Breast epithelium (tissue), 4 donors: ENCODE data around the gene WBP2NL. TPM values are rescaled to one million over a fixed set of nuclear protein-coding genes. Genes with fewer than 3 reads are reported as not detected.

Source experiments
- DNase-seq, 2 donors: peaks; one replicate each; pipeline ENCODE4 v3.0.0-alpha.2; 2019; ENCODE audit warnings: low spot score in 2 of 2
- H3K27ac ChIP-seq, 2 donors: fragments of 200-600 bp; sonication (generic) in 1 of 2; one replicate each; pipeline ENCODE4 v1.5.1; 2016 to 2019; ENCODE audit warnings: mild to moderate bottlenecking in 1 of 2
- H3K27me3 ChIP-seq, 2 donors: fragments of 200-600 bp; sonication (generic) in 1 of 2; one replicate each; pipeline versions ENCODE4 v1.5.1 to v1.6.0; 2017 to 2019; ENCODE audit warnings: control low read depth in 1 of 2, mild to moderate bottlenecking in 1 of 2
- H3K36me3 ChIP-seq: fragments of 200-600 bp; one replicate; pipeline ENCODE4 v1.5.1; 2019
- H3K4me1 ChIP-seq, 2 donors: fragments of 200-600 bp; sonication (generic); one replicate each; pipeline ENCODE4 v1.5.1; 2016 to 2019; ENCODE audit warnings: control low read depth in 1 of 2
- H3K4me3 ChIP-seq, 3 donors: fragments of 200-600 bp; sonication (generic); 1 replicate in 2 of 3; 2 replicates in 1 of 3; pipeline ENCODE4 v1.5.1; 2016 to 2019; ENCODE audit warnings: mild to moderate bottlenecking in 3 of 3, moderate library complexity in 2 of 3
- H3K9me3 ChIP-seq, 2 donors: fragments of 200-600 bp; sonication (generic) in 1 of 2; one replicate each; pipeline ENCODE4 v1.5.1; 2016 to 2019; ENCODE audit warnings: control low read depth in 1 of 2
- POLR2A ChIP-seq: fragments of 450-650 bp; IDR thresholded peaks from one replicate; pipeline ENCODE4 v1.6.1; 2016; ENCODE audit warnings: antibody characterized with exemption, mild to moderate bottlenecking, moderate library complexity
- POLR2AphosphoS5 ChIP-seq, 3 donors: sonication (generic); formaldehyde crosslinking; IDR thresholded peaks; one replicate each; pipeline ENCODE4 v1.6.1; 2017; ENCODE audit warnings: antibody characterized with exemption in 3 of 3
- intact Hi-C: fragments of 100-400 bp; cut with DNase I; formaldehyde crosslinking; loops from one replicate; pipeline ENCODE4 v1.15.1; 2023; ENCODE audit warnings: low total_unique reads
- total RNA-seq, 3 donors: library from RNA; depleted of rRNA; stranded (reverse); fragments of >200 nt; gene quantifications; one replicate each; pipeline ENCODE4 v1.1.0, GENCODE V29; 2016
- TF ChIP-seq, protein P1 (sequence below), 3 donors: fragments of 450-650 bp; IDR thresholded peaks; one replicate each; pipeline ENCODE4 v1.5.1; 2016 to 2017; ENCODE audit warnings: antibody characterized with exemption in 3 of 3, mild to moderate bottlenecking in 3 of 3, moderate library complexity in 3 of 3

WBP2NL gene
- total RNA-seq, 3 donors from 2014 or later = 0.96 to 12.3 (median 2.0) TPM

GRCh38 chr22:42062506-42063170 lies 64.0 kb downstream of the WBP2NL start:
- no peak for DNase-seq
- no peaks in the 10 kb centered on the region for H3K9me3 ChIP-seq
- intact Hi-C loops = no loop called here
- H3K27ac ChIP-seq = no peak overlapping the region
- H3K27me3 ChIP-seq = no peaks in the 10 kb centered on the region
- H3K36me3 ChIP-seq = no peaks in the 10 kb centered on the region
- H3K4me1 ChIP-seq = no peaks in the 10 kb centered on the region
- TF ChIP-seq POLR2AphosphoS5 (IDR thresholded peaks at IDR 0.05) (no peak), POLR2A (no peak)
- TF ChIP-seq, protein P1, sequence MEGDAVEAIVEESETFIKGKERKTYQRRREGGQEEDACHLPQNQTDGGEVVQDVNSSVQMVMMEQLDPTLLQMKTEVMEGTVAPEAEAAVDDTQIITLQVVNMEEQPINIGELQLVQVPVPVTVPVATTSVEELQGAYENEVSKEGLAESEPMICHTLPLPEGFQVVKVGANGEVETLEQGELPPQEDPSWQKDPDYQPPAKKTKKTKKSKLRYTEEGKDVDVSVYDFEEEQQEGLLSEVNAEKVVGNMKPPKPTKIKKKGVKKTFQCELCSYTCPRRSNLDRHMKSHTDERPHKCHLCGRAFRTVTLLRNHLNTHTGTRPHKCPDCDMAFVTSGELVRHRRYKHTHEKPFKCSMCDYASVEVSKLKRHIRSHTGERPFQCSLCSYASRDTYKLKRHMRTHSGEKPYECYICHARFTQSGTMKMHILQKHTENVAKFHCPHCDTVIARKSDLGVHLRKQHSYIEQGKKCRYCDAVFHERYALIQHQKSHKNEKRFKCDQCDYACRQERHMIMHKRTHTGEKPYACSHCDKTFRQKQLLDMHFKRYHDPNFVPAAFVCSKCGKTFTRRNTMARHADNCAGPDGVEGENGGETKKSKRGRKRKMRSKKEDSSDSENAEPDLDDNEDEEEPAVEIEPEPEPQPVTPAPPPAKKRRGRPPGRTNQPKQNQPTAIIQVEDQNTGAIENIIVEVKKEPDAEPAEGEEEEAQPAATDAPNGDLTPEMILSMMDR (IDR thresholded peaks at IDR 0.05) = no peak
- H3K4me3 ChIP-seq = no peak overlapping the region

DNA sequence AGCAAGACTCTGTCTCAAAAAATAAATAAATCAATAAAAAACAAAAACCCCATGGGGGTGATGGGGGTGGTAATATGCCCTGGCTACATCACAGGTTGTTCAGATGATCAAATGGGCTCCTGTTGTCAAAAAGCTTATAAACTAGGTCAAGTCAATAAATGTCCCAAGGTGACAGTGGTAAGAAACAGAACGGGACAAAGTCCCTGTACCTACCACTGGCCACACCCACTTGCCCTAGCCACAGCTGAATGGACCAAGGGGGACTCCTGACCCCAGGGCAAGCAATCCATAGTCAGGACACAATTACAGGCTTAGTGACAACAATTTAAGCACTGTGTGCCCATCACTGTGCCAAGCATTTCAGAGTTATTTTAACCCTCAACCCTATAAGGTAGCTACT lies 66.0 kb downstream of the WBP2NL start:
- peaks cover 0 to under 1% of the 10 kb centered on the region in 2 donors for H3K4me1 ChIP-seq
- no peaks in the 10 kb centered on the region for H3K36me3 ChIP-seq
- no peaks in the 10 kb centered on the region for H3K9me3 ChIP-seq
- H3K4me3 ChIP-seq = no peak overlapping the region
- no peaks in the 10 kb centered on the region for H3K27me3 ChIP-seq
- no peak for TF ChIP-seq POLR2AphosphoS5 (IDR thresholded peaks at IDR 0.05)
- TF ChIP-seq, protein P1 (IDR thresholded peaks at IDR 0.05) = no peak
- no peak for TF ChIP-seq POLR2A
- no peak for DNase-seq
- intact Hi-C loops = no loop called here
- H3K27ac ChIP-seq = no peak overlapping the region

DNA sequence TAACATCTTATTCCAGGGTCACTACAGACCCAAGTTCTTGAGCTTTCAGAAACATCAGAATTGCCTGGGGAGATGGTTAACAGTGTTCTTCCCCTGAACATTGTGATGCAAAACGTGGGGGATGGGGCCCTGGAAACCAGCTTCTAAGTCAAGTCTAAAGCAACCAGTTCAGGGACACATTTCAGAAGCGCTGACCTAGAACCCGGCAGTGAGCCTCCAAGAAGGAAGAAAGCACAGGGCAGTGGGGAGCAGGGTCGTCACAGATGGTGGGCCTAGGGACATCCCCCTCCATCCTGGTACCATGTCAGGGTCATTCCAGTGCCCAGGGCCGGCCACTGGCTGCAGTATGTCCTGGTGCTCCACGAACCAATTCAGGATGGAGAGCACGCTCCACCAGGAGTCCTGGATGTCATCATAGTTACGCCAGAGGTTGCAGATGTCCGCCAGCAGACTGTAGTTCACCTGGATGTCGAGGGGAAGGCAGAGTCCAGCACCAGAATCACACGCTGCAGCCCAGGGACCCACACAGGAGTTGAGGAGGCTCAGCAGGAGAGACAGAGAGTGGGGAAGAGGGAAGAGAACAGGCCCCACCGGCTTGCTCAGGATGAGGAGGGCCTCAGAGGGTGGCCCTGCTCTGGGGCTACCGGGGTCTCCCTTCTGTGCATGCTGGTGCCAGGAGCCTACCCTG lies 67.0 kb downstream of the WBP2NL start:
- no peaks in the 10 kb centered on the region for H3K27me3 ChIP-seq
- H3K9me3 ChIP-seq = no peaks in the 10 kb centered on the region
- H3K36me3 ChIP-seq = no peaks in the 10 kb centered on the region
- intact Hi-C loops = no loop called here
- DNase-seq = no peak
- H3K4me1 ChIP-seq = peaks cover 0 to 4% of the 10 kb centered on the region in 2 donors
- no peak overlapping the region for H3K4me3 ChIP-seq
- H3K27ac ChIP-seq = no peak overlapping the region
- no peak for TF ChIP-seq POLR2A
- no peak for TF ChIP-seq POLR2AphosphoS5 (IDR thresholded peaks at IDR 0.05)
- TF ChIP-seq, protein P1 (IDR thresholded peaks at IDR 0.05) = no peak

DNA sequence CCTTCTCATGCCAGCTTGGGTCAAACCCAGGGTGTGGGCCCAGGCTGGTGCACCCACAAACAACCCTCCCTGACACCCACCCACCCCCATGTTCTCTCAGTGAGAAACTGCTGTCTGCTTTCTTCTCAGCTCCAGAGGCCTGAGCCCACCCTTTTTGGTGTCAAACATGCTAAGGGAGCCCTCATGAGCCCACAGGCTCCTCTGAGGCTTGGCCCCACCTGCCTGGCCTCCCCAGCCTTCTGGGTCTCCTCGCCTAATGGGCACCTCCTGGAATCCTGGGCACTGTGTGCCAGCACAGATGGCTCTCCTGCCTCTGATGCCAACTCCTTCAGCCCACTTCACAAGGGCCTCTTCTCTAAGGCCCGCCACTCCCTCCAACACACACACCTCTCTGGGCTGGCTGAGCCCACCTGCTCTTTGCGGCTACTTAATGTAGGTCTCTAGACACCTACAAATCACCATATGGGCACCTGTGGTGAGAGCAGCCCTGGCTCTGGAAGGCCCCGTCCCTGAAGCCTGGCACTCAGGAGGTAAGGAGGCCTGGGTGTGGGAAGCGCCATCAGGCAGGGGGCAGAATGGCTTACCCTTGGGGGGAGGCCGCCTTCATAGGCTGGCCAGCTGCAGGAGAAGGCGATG lies 67.7 kb downstream of the WBP2NL start:
- Histone ChIP-seq H3K36me3 (no peaks in the 10 kb centered on the region), H3K9me3 (no peaks in the 10 kb centered on the region), H3K27me3 (no peaks in the 10 kb centered on the region), H3K4me3 (no peak overlapping the region), H3K27ac (no peak overlapping the region), H3K4me1 (peaks cover 1 to 4% of the 10 kb centered on the region in 2 donors)
- DNase-seq = no peak
- intact Hi-C loops = no loop called here
- TF ChIP-seq POLR2AphosphoS5 (IDR thresholded peaks at IDR 0.05) (no peak), POLR2A (no peak)
- TF ChIP-seq, protein P1 (IDR thresholded peaks at IDR 0.05) = no peak

GRCh38 chr22:42066937-42067336 lies 68.3 kb downstream of the WBP2NL start:
- no peaks in the 10 kb centered on the region for H3K36me3 ChIP-seq

More at GRCh38 chr22:42066937-42067336, 68.3 kb downstream of the WBP2NL start:
- intact Hi-C loops = no loop called here
- TF ChIP-seq, protein P1 (IDR thresholded peaks at IDR 0.05) = no peak
- TF ChIP-seq POLR2A (no peak), POLR2AphosphoS5 (IDR thresholded peaks at IDR 0.05) (no peak)
- DNase-seq = no peak
- no peaks in the 10 kb centered on the region for H3K9me3 ChIP-seq
- peaks cover 4 to 5% of the 10 kb centered on the region in 2 donors for H3K4me1 ChIP-seq
- H3K27ac ChIP-seq = no peak overlapping the region
- H3K4me3 ChIP-seq = no peak overlapping the region
- no peaks in the 10 kb centered on the region for H3K27me3 ChIP-seq
